NB4 (cell line): ENCODE measurements around the gene CAPZA2.
"Not testable (repeated sequence)": the region's sequence is repeated elsewhere in the genome, so short reads cannot be mapped to it uniquely, and the experiment has no call there.

Source experiments
- DNase-seq: peaks from one replicate; pipeline ENCODE4 v3.0.0; 2010; ENCODE audit warnings: low read depth
- H3K4me3 ChIP-seq: one replicate; pipeline ENCODE4 v1.5.1; 2011; ENCODE audit warnings: mild to moderate bottlenecking, low read depth, low read length, moderate library complexity
- CTCF ChIP-seq: IDR thresholded peaks from one replicate; pipeline ENCODE4 v1.5.1; 2012; ENCODE audit warnings: low read depth, low read length
- MAX ChIP-seq: IDR thresholded peaks from 2 replicates; pipeline ENCODE4 v1.6.1; 2011; ENCODE audit warnings: low read depth, low read length
- MYC ChIP-seq: IDR thresholded peaks from 2 replicates; pipeline ENCODE4 v1.6.1; 2011; ENCODE audit warnings: low read depth, low read length
- POLR2A ChIP-seq: IDR thresholded peaks from 2 replicates; pipeline ENCODE4 v1.6.1; 2011; ENCODE audit warnings: mild to moderate bottlenecking; ENCODE audit not compliant: insufficient read length; ENCODE audit errors: extremely low read depth

Gene CAPZA2

GRCh38 chr7:116933465-116933864, 71.1 kb downstream of the CAPZA2 start:
- H3K4me3 ChIP-seq, result no peak overlapping the region
- no peak for DNase-seq
- TF ChIP-seq CTCF (no peak), MYC (no peak), POLR2A (no peak), MAX (no peak)

DNA sequence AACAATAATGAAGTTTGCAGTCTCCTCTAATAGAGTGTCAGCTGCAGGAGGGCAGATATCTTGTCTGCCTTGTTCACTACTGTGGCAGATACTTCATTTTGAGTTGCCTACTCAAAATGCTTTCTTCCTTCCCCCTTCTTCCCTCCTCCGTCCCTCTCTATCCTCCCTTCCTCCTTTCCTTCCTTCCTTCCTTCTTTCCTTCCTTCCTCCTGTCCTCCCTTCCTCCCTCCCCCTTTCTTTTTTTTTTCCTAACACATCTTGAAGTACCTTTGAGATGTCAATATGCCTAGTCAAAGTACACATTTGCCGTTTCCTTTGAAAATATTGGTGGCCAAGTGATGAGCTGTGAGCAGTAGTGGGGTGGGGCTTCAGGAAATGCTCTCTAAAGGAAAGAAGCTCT, 72.2 kb downstream of the CAPZA2 start:
- TF ChIP-seq POLR2A (no peak), MAX (no peak), MYC (no peak), CTCF (no peak)
- DNase-seq, result no peak
- H3K4me3 ChIP-seq, result no peak overlapping the region

- DNase-seq, H3K4me3 ChIP-seq: not testable (repeated sequence)
These were observed 74.5 kb downstream of the CAPZA2 start for GRCh38 chr7:116936844-116937243.

DNA sequence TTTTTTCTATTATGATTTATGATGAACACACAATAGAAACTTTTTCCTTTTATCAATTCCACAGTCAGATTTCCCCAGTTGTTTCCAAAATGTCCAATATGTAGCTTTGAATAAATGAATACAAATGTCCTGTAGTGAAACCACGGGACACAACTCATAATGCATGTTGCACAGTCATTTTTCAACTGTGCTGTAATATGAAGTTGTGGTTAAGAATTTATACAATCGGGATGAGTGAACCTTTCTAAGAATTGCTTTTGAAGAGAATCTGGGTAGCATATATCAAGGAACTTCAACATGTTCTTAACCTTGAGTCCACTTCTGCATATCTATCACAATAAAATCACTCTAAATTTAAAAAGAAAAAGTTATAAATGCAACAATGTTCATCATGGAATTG, 76.3 kb downstream of the CAPZA2 start:
- no peak for DNase-seq
- no peak overlapping the region for H3K4me3 ChIP-seq
- TF ChIP-seq MAX, result no peak
- TF ChIP-seq MYC, result no peak
- no peak for TF ChIP-seq CTCF
- no peak for TF ChIP-seq POLR2A

DNA sequence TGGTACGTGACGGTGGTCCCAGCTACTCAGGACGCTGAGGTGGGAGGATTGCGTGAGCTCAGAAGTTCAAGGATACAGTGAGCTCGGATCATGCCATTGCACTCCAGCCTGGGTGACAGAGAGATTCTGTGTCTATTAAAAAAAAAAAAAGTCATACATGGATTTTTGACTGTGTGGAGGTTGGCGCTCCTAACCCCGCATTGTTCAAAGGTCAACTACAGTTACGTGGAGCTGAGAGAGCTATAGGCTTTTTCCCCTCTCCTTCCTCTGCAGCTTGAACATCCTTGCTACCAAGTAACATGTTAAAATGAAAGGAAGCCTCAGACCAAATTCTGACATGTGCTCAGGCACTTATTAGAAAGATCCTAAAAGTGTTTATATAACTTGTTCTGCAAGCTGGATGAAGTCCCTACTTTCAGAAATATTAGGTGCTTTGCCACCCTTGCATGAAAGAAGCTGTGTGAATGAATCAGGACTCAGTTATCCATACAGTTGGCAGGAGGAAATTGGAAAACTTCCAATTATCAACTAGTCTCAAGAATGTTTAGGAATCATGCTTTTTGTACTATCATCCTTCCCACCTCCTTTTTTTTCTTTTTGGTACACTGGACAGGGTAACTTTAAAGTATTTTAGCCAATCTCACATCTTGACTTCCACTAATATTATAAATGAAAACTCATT, 78.4 kb downstream of the CAPZA2 start:
- no peak for DNase-seq
- TF ChIP-seq CTCF (no peak), MAX (no peak), MYC (no peak), POLR2A (no peak)
- H3K4me3 ChIP-seq, result no peak overlapping the region

DNA sequence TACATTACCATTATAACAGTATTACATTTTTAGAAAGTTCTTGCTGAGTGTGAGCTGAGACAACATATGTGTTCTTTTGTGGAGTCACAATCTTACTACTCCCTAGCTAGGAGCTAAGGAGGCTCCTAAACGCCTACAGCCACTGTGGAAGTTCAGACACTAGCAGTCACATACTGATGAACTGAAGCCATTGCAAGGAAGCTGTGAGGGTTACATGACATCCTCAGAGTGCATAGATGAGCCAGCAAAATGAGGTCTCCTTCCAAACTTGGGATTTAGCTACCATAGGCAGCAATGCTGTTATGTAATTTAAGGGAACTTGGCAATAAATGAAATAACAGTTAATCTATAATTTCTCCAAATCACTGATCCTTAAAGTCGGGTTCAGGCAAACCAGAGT, 80.1 kb downstream of the CAPZA2 start:
- TF ChIP-seq MAX (no peak), POLR2A (no peak), CTCF (no peak), MYC (no peak)
- H3K4me3 ChIP-seq, result no peak overlapping the region
- DNase-seq, result no peak
